Vagina (tissue), 2 donors: Measurements from ENCODE around the gene HTT-AS.

Source experiments
- CTCF ChIP-seq, 3 experiments: fragments of 450-650 bp in 2 of 3; fragments of 200-600 bp in 1 of 3; sonication (generic) in 1 of 3; IDR thresholded peaks; one replicate each; pipeline ENCODE4 v1.5.1; 2017 to 2019; ENCODE audit warnings: antibody characterized with exemption in 3 of 3, mild to moderate bottlenecking in 2 of 3, moderate library complexity in 2 of 3
- POLR2A ChIP-seq, 2 donors: fragments of 450-650 bp; IDR thresholded peaks; one replicate each; pipeline ENCODE4 v1.6.1; 2017; ENCODE audit warnings: antibody characterized with exemption in 2 of 2, mild to moderate bottlenecking in 2 of 2, moderate library complexity in 2 of 2

- TF ChIP-seq CTCF (IDR thresholded peaks at IDR 0.05): no peak
- TF ChIP-seq POLR2A (IDR thresholded peaks at IDR 0.05): no peak
Observed at GRCh38 chr4:3043282-3044020, 30.9 kb downstream of the HTT-AS start.
